ENCODE results near the gene BIRC7.

- TF ChIP-seq POLR2A (IDR thresholded peaks at IDR 0.05) (no peak), CTCF (IDR thresholded peaks at IDR 0.05) (no peak)
Observed at GRCh38 chr20:63187338-63188158, 48.2 kb upstream of the BIRC7 start.

Measured in tibial nerve (tissue), 3 donors.